Activated CD4-positive, alpha-beta T cell treated with anti-CD3 and anti-CD28 coated beads, Interleukin-2, amount 10 ng/mL, durations not matched to agents 7 days and 5 days (primary cell): ENCODE measurements around the gene EPB41L2. TPM values are rescaled to one million over a fixed set of nuclear protein-coding genes. Genes with fewer than 3 reads are reported as not detected.

Experiments
- CTCF ChIA-PET: fragments of 350-600 bp; sonication (Branson Sonifier 250); formaldehyde crosslinking; loops from one replicate; lab custom pipeline; 2021; ENCODE audit warnings: antibody characterized with exemption; lab: Charles Lee
- POLR2A ChIA-PET: fragments of 350-600 bp; sonication (Branson Sonifier 250); formaldehyde crosslinking; loops from one replicate; lab custom pipeline; 2021; ENCODE audit warnings: antibody characterized with exemption; lab: Charles Lee
- DNase-seq: peaks from one replicate; pipeline ENCODE4 v3.0.0-alpha.2; 2020
- H3K27ac Mint-ChIP-seq: one replicate; pipeline ENCODE4 v1.8.0; 2021; ENCODE audit warnings: mild to moderate bottlenecking, moderate library complexity, mixed read lengths
- H3K27me3 Mint-ChIP-seq: one replicate; pipeline ENCODE4 v1.8.0; 2021; ENCODE audit warnings: mixed read lengths
- H3K36me3 Mint-ChIP-seq: one replicate; pipeline ENCODE4 v1.8.0; 2021; ENCODE audit warnings: low read depth, mixed read lengths
- H3K4me1 Mint-ChIP-seq: one replicate; pipeline ENCODE4 v1.8.0; 2021; ENCODE audit warnings: mixed read lengths
- H3K4me3 Mint-ChIP-seq: one replicate; pipeline ENCODE4 v1.8.0; 2021; ENCODE audit warnings: mild to moderate bottlenecking, moderate library complexity, mixed read lengths
- H3K9me3 Mint-ChIP-seq: one replicate; pipeline ENCODE4 v1.8.0; 2021; ENCODE audit warnings: mixed read lengths
- total RNA-seq, 2 experiments: library from RNA; stranded (reverse); gene quantifications; one replicate each; pipeline ENCODE4 v1.2.3, GENCODE V29; 2021

The EPB41L2 gene
- total RNA-seq, 2 experiments from 2014 or later = 20.2 to 25.2 TPM

DNA sequence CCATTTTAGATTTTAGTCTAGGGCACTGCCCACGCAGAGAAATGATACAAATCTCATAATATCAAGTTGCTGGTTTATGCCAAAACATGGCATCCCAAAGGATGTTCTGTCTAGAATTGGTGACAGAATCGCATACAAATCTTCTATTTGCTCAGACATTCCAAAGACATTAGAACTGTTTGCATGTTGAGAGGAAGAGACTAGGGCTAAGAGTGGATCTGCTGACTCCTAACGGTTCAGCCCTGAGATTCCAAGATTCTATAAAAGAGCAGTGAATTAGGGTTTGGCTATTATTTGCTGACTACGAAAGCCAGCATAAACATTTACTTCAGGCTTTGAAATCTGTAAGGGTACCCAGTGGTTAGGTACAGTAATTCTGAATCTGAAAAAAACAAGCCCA, 3.6 kb downstream of the EPB41L2 start:
- H3K27ac Mint-ChIP-seq = no peak overlapping the region
- H3K4me3 Mint-ChIP-seq = no peak overlapping the region
- POLR2A ChIA-PET = no interaction called here
- CTCF ChIA-PET = interaction anchor here (1.3 kb wide), 1 partner anchor 10 kb away, joined by 3 read pairs; no protein-coding TSS in a partner anchor
- H3K27me3 Mint-ChIP-seq = peaks cover 14% of the 10 kb centered on the region
- H3K4me1 Mint-ChIP-seq = peaks cover 21% of the 10 kb centered on the region
- peaks cover 16% of the 10 kb centered on the region for H3K9me3 Mint-ChIP-seq
- DNase-seq = no peak
- peaks cover 2% of the 10 kb centered on the region for H3K36me3 Mint-ChIP-seq

DNA sequence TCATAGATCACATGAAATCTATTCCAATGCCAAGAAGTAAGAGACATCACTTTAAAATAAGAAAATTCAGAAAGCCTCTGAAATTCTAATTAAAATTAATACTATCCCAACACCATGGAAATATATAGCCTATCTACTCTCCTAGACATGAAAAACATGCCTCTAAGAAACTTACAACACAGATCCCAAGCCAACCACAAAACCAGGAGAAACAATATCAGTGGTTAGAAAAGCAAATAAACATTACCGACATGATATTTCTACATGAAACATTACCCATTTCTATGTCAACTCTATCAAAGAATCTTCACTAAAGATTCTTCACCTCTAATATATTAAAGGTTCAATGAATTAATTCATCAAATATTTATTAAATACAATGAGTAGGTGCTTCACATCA, 4.8 kb downstream of the EPB41L2 start:
- CTCF ChIA-PET = interaction anchor here (1.3 kb wide), 1 partner anchor 9 kb away, joined by 3 read pairs; no protein-coding TSS in a partner anchor
- H3K36me3 Mint-ChIP-seq = peaks cover 8% of the 10 kb centered on the region
- POLR2A ChIA-PET = no interaction called here
- H3K4me1 Mint-ChIP-seq = peaks cover 14% of the 10 kb centered on the region
- peaks cover 25% of the 10 kb centered on the region for H3K9me3 Mint-ChIP-seq
- H3K27me3 Mint-ChIP-seq = peaks cover 10% of the 10 kb centered on the region
- DNase-seq = no peak
- no peak overlapping the region for H3K27ac Mint-ChIP-seq
- no peak overlapping the region for H3K4me3 Mint-ChIP-seq

DNA sequence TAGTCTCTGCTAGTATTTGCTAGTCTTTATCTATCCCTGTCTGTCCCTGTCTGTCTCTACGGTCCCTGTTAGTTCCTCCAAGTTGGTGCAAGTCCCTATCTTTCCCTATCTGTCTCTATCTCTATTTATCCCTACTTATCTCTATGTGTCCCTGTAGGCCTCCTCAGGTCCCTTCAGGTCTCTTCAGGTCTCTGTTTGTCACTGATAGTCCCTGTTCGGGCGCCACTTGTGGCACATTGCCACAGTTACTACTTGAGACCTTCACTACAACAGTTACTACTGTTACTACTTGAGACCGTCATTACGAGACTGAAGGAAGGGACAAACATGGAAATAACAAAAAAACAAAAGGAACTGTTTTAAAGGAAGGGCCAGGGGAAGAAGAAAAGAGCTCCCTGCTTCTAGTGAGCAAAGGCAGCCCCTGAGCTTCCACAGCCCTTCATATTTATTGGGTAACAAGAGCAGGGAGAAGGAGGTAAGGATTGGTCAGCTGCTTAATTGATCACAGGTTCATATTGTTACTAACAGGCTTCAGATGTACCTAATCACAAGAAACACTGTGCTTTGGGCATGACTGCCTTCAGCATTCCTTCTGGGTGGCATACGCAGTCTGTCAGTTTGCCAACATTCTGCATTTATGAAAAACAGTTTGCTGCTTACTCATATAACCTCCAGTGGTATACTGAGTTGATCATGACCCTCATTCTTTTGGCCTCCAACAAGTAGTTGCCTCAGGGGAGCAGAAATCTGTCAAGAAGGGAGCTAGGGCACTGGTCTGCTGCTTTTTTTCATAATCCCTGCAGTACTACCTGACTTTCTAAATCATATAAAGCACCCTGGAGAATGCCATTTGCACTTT, 8.4 kb downstream of the EPB41L2 start:
- CTCF ChIA-PET = no interaction called here

DNA sequence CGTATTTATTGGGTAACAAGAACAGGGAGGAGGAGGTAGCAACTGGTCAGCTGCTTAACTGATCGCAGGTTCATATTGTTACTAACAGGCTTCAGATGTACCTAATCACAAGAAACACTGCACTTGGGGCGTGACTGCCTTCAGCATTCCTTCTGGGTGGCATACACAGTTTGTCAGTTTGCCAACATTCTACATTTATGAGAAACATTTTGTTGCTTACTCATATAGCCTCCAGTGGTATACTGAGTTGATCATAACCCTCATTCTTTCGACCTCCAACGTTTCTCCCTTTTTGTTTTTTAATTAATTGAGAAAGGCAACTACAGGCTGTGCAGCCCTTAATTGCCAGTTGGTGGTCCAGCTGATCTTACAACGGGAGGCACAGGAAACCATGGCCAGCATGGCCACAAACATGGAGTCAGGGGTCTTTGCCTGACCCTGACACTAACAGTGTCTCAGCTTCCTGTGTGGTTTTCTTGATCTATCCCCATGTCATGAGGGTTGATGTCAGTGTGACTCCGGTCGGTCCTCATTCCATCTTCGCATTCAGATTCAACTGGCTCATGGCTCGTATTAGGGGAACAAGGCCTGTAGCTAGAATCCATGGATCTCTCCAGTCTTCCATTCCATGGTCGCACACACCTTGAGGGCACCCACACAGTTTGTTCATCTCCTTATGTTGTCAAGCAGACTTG, 9.4 kb downstream of the EPB41L2 start:
- peaks cover 12% of the 10 kb centered on the region for H3K36me3 Mint-ChIP-seq
- no peak for DNase-seq
- POLR2A ChIA-PET = interaction anchor here (0.6 kb wide), 1 partner anchor 163 kb away, joined by 3 read pairs; no protein-coding TSS in a partner anchor
- no peak overlapping the region for H3K27ac Mint-ChIP-seq
- CTCF ChIA-PET = interaction anchor here (0.6 to 0.7 kb wide), 2 partner anchors 299 to 1627 kb away, joined by 3 read pairs; no protein-coding TSS in a partner anchor
- H3K4me3 Mint-ChIP-seq = no peak overlapping the region
- no peaks in the 10 kb centered on the region for H3K4me1 Mint-ChIP-seq
- H3K27me3 Mint-ChIP-seq = no peaks in the 10 kb centered on the region
- H3K9me3 Mint-ChIP-seq = peaks cover 34% of the 10 kb centered on the region

More for the DNA sequence above, 8.4 kb downstream of the EPB41L2 start:
- DNase-seq = no peak
- Mint-ChIP-seq H3K36me3 (peaks cover 12% of the 10 kb centered on the region), H3K9me3 (peaks cover 34% of the 10 kb centered on the region), H3K4me1 (no peaks in the 10 kb centered on the region), H3K27me3 (no peaks in the 10 kb centered on the region), H3K27ac (no peak overlapping the region), H3K4me3 (no peak overlapping the region)
- POLR2A ChIA-PET = interaction anchor here (0.6 kb wide), 1 partner anchor 164 kb away, joined by 3 read pairs; no protein-coding TSS in a partner anchor

DNA sequence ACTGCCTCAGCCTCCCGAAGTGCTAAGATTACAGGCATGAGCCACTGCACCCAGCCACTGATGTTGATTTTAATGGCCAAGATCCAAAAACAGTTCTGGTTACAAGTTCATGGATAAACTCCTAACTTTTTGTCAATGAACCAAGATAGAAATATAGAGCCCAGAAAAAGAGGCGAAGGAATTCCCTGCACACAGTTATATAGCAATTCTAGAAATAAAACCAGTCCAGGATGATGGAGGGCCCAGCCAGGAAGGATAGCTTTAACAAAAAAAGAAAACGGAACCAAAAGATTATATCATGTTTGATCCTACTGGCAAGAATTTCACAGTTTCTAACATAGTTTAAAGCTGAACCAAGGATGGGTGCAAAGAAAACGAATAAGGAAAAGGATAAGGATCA, 10.9 kb downstream of the EPB41L2 start:
- CTCF ChIA-PET = no interaction called here
- H3K9me3 Mint-ChIP-seq = peaks cover 34% of the 10 kb centered on the region
- no peak overlapping the region for H3K4me3 Mint-ChIP-seq
- no peak for DNase-seq
- H3K27me3 Mint-ChIP-seq = no peaks in the 10 kb centered on the region
- H3K36me3 Mint-ChIP-seq = peaks cover 12% of the 10 kb centered on the region
- H3K27ac Mint-ChIP-seq = no peak overlapping the region
- no peaks in the 10 kb centered on the region for H3K4me1 Mint-ChIP-seq
- POLR2A ChIA-PET = no interaction called here

DNA sequence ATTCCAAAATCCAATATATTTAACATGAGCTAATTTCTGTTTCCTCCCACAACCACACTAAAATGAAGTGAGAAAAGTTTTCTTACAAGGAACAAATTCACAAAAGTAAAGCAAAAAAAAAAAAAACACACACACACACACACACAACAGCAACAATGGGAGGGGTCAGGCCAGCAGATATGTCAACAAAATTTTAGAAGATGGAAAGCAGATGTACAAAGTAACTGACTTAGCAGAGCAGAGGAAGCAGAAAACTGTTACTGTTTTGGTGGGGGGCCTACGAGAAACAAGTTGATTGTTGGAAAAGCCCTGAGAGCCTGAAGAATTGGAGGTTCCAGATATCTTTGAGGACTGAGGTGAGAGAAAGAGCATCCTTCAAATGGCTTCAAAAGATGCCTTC, 11.7 kb downstream of the EPB41L2 start:
- Mint-ChIP-seq H3K9me3 (peaks cover 33% of the 10 kb centered on the region), H3K27ac (no peak overlapping the region)

DNA sequence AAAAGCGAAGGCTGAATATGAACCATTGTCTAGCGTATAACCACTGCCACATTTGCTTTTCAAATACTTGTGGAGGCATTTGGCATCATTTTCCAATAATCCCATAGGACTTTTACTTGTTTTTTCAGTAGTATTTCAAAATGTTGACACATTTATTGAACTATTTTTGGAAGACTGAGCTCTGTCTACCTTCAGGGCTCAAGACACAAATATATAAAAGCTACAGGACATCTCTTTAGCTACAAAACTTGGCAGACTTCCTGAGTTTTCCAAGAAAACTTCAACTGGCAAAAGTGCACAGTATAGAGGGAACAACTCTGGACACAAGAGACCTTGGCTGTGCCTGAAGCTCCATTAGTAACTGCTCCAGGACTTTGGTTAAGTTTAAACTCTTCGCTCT, 13.4 kb downstream of the EPB41L2 start:
- Mint-ChIP-seq H3K27me3 (no peaks in the 10 kb centered on the region), H3K4me3 (no peak overlapping the region), H3K36me3 (peaks cover 12% of the 10 kb centered on the region), H3K9me3 (peaks cover 19% of the 10 kb centered on the region), H3K27ac (no peak overlapping the region), H3K4me1 (no peaks in the 10 kb centered on the region)
- no peak for DNase-seq
- ChIA-PET CTCF (interaction anchor here (0.9 kb wide), 1 partner anchor 9 kb away, joined by 3 read pairs; no protein-coding TSS in a partner anchor), POLR2A (no interaction called here)

More for the DNA sequence above, 11.7 kb downstream of the EPB41L2 start:
- DNase-seq = no peak
- Mint-ChIP-seq H3K36me3 (peaks cover 12% of the 10 kb centered on the region), H3K4me1 (no peaks in the 10 kb centered on the region), H3K27me3 (no peaks in the 10 kb centered on the region), H3K4me3 (no peak overlapping the region)
- POLR2A ChIA-PET = no interaction called here
- CTCF ChIA-PET = no interaction called here

DNA sequence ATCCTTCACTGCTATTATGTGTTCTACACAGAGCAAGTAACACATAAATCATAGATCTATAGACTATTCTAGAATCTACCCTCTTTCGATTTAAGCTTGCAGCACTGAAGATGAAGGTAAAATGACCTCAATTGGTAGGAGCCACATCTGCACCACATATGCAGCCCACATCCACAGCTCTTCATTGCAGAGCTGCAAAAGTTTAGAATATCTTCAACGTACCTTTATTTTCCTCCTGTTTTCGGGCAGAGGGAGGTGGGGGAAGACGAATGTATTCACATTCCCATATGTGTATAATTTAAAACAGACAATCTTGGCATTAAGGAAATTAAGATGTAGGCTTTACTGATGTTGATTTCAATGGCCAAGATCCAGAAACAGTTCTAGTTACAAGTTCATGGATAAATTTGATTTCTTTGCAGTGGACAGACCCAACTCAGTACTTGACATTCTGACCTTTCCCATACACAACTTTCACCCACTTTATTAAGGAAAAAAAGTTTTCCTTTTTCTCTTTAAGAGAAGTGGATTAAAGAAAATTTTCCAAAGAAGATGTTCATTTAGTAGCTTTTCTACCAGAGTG, 14.0 kb downstream of the EPB41L2 start:
- peaks cover 6% of the 10 kb centered on the region for H3K36me3 Mint-ChIP-seq
- no peaks in the 10 kb centered on the region for H3K27me3 Mint-ChIP-seq
- peaks cover 13% of the 10 kb centered on the region for H3K9me3 Mint-ChIP-seq
- CTCF ChIA-PET = interaction anchor here (0.9 kb wide), 1 partner anchor 10 kb away, joined by 3 read pairs; no protein-coding TSS in a partner anchor
- no peak for DNase-seq
- POLR2A ChIA-PET = no interaction called here
- H3K27ac Mint-ChIP-seq = no peak overlapping the region
- H3K4me3 Mint-ChIP-seq = no peak overlapping the region
- H3K4me1 Mint-ChIP-seq = no peaks in the 10 kb centered on the region

DNA sequence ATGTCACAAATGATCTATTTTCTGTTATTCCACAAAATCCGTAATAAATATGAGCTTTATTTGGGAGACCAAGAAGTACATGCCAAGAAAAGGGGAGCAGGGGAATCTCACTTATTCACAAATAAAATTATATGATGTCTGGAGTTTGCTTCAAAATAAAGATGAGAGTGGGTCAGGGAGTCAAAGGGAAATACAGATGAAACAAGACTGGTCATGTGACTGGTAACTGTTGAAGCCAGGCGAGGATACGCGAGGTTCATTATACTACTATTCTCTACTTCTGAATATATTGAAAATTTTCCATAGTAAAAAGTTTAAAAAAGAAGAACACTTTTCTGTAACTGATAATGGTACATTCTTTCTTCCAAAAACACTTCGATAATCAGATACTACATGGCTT, 14.6 kb downstream of the EPB41L2 start:
- Mint-ChIP-seq H3K36me3 (peaks cover 4% of the 10 kb centered on the region), H3K27ac (no peak overlapping the region), H3K4me1 (no peaks in the 10 kb centered on the region), H3K4me3 (no peak overlapping the region), H3K9me3 (peaks cover 9% of the 10 kb centered on the region), H3K27me3 (no peaks in the 10 kb centered on the region)
- ChIA-PET CTCF (no interaction called here), POLR2A (no interaction called here)
- no peak for DNase-seq

DNA sequence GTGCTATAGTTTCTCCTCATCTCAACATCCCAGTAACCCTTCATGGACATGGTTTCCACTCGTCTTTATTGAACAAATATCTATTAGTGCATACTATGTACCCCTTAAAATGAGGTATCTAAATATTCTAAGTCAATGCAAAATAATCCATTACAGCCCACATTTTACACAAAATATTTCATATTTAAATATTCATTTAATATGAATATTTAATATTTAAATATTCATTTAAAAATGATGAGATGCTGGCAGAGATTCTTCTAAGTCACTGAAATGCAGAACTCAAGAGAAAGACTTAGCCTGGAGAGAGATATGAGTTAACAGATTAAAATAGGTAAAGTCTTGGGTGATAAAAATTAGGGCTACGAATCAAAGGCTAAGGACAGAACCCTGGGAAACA, 17.9 kb downstream of the EPB41L2 start:
- Mint-ChIP-seq H3K36me3 (no peaks in the 10 kb centered on the region), H3K4me1 (no peaks in the 10 kb centered on the region), H3K27ac (no peak overlapping the region), H3K4me3 (no peak overlapping the region), H3K9me3 (no peaks in the 10 kb centered on the region), H3K27me3 (no peaks in the 10 kb centered on the region)
- DNase-seq = no peak
- POLR2A ChIA-PET = no interaction called here
- CTCF ChIA-PET = interaction anchor here (0.8 kb wide), 1 partner anchor 34 kb away, joined by 5 read pairs; no protein-coding TSS in a partner anchor

DNA sequence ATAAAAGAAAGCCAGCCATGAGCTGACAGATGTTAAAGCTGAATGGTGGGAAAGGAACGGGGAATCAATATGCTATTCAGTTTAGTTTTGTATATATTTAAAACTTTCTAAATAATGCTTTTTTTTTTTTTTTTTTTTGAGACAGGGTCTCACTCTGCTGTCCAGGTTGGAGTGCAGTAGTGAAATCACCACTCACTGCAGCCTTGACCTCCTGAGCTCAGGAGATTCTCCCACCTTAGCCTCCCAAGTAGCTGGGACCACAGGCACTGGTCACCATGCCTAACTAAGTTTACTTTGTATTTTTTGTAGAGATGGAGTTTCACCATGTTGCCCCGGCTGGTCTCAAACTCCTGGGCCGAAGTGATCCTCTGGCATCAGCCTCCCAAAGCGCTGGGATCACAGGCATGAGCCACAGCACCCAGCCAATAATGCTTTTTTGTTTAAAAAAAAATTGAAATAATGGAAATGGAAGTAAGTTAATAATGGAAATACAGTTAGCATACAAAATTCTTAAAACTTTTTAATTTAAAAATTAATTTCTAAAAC, 19.1 kb downstream of the EPB41L2 start:
- H3K4me3 Mint-ChIP-seq = no peak overlapping the region
- CTCF ChIA-PET = interaction anchor here (0.6 kb wide), 1 partner anchor 89 kb away, joined by 3 read pairs; no protein-coding TSS in a partner anchor
- POLR2A ChIA-PET = no interaction called here

DNA sequence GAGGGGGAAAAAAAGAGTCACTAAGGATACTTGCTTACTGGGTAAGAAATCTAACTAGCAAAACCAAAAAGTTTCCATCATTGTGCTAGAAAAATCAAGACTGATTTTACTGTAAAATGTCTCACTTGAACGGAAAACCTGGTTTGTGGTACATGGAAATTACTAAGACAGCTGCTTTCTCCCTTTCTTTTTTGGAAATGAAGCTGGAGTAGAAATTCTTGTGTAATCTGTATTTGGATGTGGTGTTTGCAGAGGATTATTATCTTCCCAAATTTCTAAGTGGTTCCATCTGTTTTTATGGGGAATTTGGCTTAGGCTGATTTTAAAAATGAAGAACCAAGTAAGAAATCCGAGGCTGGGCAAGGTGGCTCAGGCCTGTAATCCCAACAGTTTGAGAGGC, 20.4 kb downstream of the EPB41L2 start:
- DNase-seq = no peak
- ChIA-PET CTCF (no interaction called here), POLR2A (no interaction called here)
- Mint-ChIP-seq H3K9me3 (no peaks in the 10 kb centered on the region), H3K27me3 (no peaks in the 10 kb centered on the region), H3K4me3 (no peak overlapping the region), H3K27ac (no peak overlapping the region), H3K36me3 (no peaks in the 10 kb centered on the region), H3K4me1 (no peaks in the 10 kb centered on the region)

More for the DNA sequence above, 19.1 kb downstream of the EPB41L2 start:
- Mint-ChIP-seq H3K9me3 (no peaks in the 10 kb centered on the region), H3K27me3 (no peaks in the 10 kb centered on the region), H3K4me1 (no peaks in the 10 kb centered on the region), H3K36me3 (no peaks in the 10 kb centered on the region), H3K27ac (no peak overlapping the region)
- no peak for DNase-seq
